Left lung (tissue), 10 donors: ENCODE data around the gene GPC6. TPM values are rescaled to one million over a fixed set of nuclear protein-coding genes. Genes with fewer than 3 reads are reported as not detected.

ENCODE experiments used
- ATAC-seq: fragments of 200-7000 bp; cut with Tn5 transposase; one replicate; pipeline ENCODE4 v1.9.1; 2020; ENCODE audit warnings: moderate library complexity
- DNase-seq, 4 donors: peaks; one replicate each; pipeline ENCODE4 v3.0.0-alpha.2; 2013 to 2020
- H3K27ac ChIP-seq, 2 donors: fragments of 200-600 bp; sonication (generic) in 1 of 2; one replicate each; pipeline versions ENCODE4 v1.5.0 to v1.8.0; 2020 to 2021
- H3K27me3 ChIP-seq, 2 donors: fragments of 200-600 bp; sonication (generic) in 1 of 2; one replicate each; pipeline versions ENCODE4 v1.5.0 to v1.8.0; 2020 to 2021
- H3K36me3 ChIP-seq, 2 donors: fragments of 200-600 bp; sonication (generic) in 1 of 2; one replicate each; pipeline versions ENCODE4 v1.5.0 to v1.8.0; 2020 to 2021
- H3K4me1 ChIP-seq, 2 donors: fragments of 200-600 bp; one replicate each; pipeline ENCODE4 v1.8.0; 2021
- H3K4me3 ChIP-seq, 2 donors: fragments of 200-600 bp; sonication (generic) in 1 of 2; one replicate each; pipeline versions ENCODE4 v1.5.0 to v1.8.0; 2020 to 2021; ENCODE audit warnings: mild to moderate bottlenecking in 1 of 2
- H3K9me3 ChIP-seq, 2 donors: fragments of 200-600 bp; sonication (generic) in 1 of 2; one replicate each; pipeline versions ENCODE4 v1.5.0 to v1.8.0; 2020 to 2021
- intact Hi-C, 2 donors: fragments of 100-400 bp; cut with DNase I; formaldehyde crosslinking; loops; one replicate each; pipeline versions ENCODE4 v1.11.2 to v1.14.2; 2022
- polyA plus RNA-seq, 6 donors: library from polyadenylated mRNA; unstranded; fragments of 120-200 nt; gene quantifications; one replicate each; pipeline ENCODE4 v1.2.1, GENCODE V29; 2013; ENCODE audit not compliant: insufficient read length in 6 of 6
- total RNA-seq, 2 donors: library from RNA; stranded (reverse); fragmentation: NEBNext Ultra II Directional; extraction: Animal tissue kit (Norgen Biotek cat#: 25700); gene quantifications; one replicate each; pipeline ENCODE4 v1.2.1, GENCODE V29; 2021
- TF ChIP-seq, protein P1 (sequence below), 2 donors: fragments of 200-600 bp; sonication (generic) in 1 of 2; IDR thresholded peaks; one replicate each; pipeline versions ENCODE4 v1.5.0 to v1.8.0; 2021; ENCODE audit warnings: antibody characterized with exemption in 2 of 2
- donor health status: DM: no; HTN: yes; CAD: no.
- donor health status: DM: no; HTN: no; CAD: no.

The GPC6 gene
- total and polyA plus RNA-seq, 8 donors = 9.6 to 25.8 (median 21.1) TPM

DNA sequence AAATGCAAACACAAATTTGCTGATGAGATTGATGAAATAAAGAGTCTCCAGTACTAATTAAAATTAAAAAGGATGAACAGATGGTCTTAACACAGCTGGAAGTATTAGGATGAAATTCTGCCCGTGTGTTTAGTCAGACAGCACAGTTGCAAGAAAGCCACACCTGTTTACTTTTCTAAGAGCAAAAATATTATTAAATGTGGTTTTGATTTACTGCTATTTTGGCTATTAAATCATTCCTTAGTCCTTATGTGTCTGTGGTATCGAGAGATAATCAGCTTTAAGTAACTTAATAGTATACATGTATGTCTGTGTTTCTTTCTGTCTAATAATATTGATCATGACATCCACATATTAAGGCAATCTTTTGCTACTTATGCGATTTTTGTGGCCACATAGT, 494.9 kb downstream of the GPC6 start:
- TF ChIP-seq, protein P1, sequence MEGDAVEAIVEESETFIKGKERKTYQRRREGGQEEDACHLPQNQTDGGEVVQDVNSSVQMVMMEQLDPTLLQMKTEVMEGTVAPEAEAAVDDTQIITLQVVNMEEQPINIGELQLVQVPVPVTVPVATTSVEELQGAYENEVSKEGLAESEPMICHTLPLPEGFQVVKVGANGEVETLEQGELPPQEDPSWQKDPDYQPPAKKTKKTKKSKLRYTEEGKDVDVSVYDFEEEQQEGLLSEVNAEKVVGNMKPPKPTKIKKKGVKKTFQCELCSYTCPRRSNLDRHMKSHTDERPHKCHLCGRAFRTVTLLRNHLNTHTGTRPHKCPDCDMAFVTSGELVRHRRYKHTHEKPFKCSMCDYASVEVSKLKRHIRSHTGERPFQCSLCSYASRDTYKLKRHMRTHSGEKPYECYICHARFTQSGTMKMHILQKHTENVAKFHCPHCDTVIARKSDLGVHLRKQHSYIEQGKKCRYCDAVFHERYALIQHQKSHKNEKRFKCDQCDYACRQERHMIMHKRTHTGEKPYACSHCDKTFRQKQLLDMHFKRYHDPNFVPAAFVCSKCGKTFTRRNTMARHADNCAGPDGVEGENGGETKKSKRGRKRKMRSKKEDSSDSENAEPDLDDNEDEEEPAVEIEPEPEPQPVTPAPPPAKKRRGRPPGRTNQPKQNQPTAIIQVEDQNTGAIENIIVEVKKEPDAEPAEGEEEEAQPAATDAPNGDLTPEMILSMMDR (IDR thresholded peaks at IDR 0.05) = no peak
- H3K9me3 ChIP-seq = peaks cover 0 to 9% of the 10 kb centered on the region in 2 donors
- H3K27me3 ChIP-seq = no peaks in the 10 kb centered on the region
- ATAC-seq (no peak), DNase-seq (no peak)
- no peaks in the 10 kb centered on the region for H3K36me3 ChIP-seq
- no peak overlapping the region for H3K4me3 ChIP-seq
- no peak overlapping the region for H3K27ac ChIP-seq
- no peaks in the 10 kb centered on the region for H3K4me1 ChIP-seq
- intact Hi-C loops = no loop called here

DNA sequence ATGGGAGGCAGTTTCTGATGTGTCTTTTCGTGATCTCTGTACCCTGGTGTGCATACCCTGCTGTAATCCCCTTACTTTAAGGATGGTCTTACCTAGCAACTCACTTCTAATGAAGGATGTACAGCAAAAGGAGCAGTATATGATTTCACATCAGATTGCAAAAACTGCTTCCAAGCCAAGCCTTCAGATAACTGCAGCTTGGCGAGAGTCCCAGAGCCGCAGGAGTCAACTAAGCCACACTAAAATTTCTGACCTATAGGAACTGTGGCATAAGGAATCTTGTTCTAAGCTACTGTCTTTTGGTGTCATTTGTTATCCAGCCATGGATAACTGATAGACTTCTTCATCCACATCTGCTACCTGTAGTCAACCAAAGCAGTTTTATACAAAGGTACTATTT, 496.7 kb downstream of the GPC6 start:
- ATAC-seq = no peak
- no peak for DNase-seq
- intact Hi-C loops = no loop called here
- H3K27ac ChIP-seq = no peak overlapping the region
- H3K9me3 ChIP-seq = peaks cover 0 to 5% of the 10 kb centered on the region in 2 donors
- H3K4me3 ChIP-seq = no peak overlapping the region
- no peaks in the 10 kb centered on the region for H3K4me1 ChIP-seq
- no peaks in the 10 kb centered on the region for H3K27me3 ChIP-seq
- TF ChIP-seq, protein P1 (IDR thresholded peaks at IDR 0.05) = no peak
- no peaks in the 10 kb centered on the region for H3K36me3 ChIP-seq

DNA sequence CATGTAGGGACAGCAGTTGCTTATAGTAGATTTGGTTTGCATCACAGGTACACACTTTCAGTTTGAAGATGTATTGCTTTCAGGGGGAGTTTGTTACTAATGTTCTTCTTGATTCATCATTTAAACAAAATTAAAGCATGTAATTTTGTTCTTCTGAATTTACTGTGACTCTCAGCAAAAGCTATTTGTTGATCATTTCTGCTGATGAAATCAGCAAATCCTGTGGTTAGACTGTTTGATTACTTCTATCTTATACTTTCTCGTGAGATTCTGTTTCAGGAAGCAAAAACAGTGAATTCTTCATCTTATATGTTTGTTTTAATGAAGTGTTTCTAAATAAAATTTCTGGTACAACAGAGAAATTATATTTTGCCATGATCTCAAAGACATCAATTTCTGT, 497.6 kb downstream of the GPC6 start:
- no peaks in the 10 kb centered on the region for H3K27me3 ChIP-seq
- H3K4me1 ChIP-seq = no peaks in the 10 kb centered on the region
- TF ChIP-seq, protein P1 (IDR thresholded peaks at IDR 0.05) = no peak
- ATAC-seq (no peak), DNase-seq (no peak)
- peaks cover 0 to 3% of the 10 kb centered on the region in 2 donors for H3K9me3 ChIP-seq
- H3K27ac ChIP-seq = no peak overlapping the region
- no peak overlapping the region for H3K4me3 ChIP-seq
- H3K36me3 ChIP-seq = no peaks in the 10 kb centered on the region
- intact Hi-C loops = no loop called here

DNA sequence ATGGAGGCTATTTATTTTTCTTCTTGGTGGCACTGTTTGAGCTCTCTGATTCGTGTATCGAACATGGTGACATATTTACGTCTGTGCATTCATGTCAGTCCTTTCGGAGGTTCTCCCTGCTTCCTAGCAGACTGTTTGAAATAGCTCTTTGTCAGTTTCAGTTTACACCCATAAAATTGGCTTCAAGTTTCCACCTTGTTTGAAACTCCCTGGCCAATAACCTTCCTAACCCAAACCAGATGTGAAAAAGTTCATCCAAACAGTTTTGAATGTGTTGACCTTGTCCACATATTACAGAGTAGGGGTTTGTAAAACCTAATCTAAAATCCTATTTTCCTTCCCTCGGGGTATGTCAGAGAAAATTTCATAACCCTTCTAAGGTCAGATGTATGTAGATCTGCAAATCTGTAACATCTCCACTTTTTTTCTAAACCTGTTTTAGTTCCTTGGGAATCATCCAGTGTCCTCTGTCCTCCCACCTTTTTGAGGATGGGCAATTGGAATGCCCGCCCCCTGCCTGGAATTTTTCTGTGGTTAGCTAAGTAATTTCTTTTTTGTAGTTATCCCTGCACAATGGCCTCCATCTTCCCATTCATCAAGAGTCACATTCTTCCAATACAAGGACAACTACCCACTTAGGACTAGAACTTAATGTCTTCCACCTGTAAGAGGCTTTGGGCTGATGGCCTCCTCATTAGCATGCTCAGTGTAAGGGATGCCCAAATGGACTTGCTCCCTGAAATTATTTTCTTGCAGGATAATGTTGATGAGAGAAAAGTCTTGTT, 499.8 kb downstream of the GPC6 start:
- Histone ChIP-seq H3K9me3 (peaks cover 0 to 3% of the 10 kb centered on the region in 2 donors), H3K27me3 (no peaks in the 10 kb centered on the region), H3K27ac (no peak overlapping the region), H3K36me3 (no peaks in the 10 kb centered on the region), H3K4me1 (no peaks in the 10 kb centered on the region), H3K4me3 (no peak overlapping the region)
- DNase-seq (no peak), ATAC-seq (no peak)
- intact Hi-C loops = no loop called here
- TF ChIP-seq, protein P1 (IDR thresholded peaks at IDR 0.05) = no peak

DNA sequence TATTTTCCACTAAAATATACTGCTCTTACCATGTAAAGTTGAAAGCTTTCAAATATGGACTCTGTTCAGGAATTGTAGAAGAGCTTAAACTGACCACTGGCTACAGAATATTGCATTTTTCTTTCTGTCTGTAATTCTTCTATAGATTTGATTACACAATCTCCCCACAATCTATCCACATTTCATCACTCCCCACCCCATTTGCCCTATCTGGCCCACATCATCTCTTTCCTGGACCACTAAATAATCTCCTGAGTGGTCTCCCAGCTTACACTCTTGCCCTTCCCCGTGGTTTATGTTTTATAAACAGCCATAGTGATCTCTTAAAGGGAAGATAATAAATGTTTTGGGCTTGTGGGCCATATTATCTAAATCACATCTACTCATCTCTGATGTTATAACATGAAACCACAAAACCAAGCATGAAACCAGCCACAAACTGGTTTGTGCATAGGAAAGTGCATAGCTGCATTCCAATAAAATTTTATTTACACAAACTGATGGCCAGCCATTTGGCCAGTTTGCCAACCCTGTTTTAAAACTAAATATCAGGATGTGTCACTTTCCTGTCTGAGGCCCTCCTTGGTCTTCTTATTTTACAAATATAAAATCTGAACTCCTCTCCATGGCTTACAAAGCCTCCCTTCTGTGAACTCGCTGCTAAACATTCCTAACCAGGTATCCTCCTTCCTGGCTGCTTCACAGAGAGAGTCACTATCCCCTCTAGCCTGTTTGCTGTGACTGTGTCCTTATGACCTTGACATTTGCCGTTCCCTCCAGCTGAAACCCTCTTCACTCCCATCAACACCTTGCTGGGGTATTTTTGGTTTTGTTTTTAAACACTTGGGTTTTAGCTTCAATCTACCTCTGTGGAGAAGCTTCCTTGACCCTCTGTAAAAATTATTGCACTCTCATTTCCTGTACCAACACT, 500.9 kb downstream of the GPC6 start:
- no peak overlapping the region for H3K4me3 ChIP-seq
- no peak overlapping the region for H3K27ac ChIP-seq
- no peaks in the 10 kb centered on the region for H3K27me3 ChIP-seq
- H3K36me3 ChIP-seq = no peaks in the 10 kb centered on the region
- no peaks in the 10 kb centered on the region for H3K4me1 ChIP-seq
- DNase-seq = no peak
- peaks cover 0 to 1% of the 10 kb centered on the region in 2 donors for H3K9me3 ChIP-seq
- ATAC-seq = no peak
- intact Hi-C loops = no loop called here
- TF ChIP-seq, protein P1 (IDR thresholded peaks at IDR 0.05) = no peak
